ENCODE measurements around the gene TNNI2.

Gene TNNI2

DNA sequence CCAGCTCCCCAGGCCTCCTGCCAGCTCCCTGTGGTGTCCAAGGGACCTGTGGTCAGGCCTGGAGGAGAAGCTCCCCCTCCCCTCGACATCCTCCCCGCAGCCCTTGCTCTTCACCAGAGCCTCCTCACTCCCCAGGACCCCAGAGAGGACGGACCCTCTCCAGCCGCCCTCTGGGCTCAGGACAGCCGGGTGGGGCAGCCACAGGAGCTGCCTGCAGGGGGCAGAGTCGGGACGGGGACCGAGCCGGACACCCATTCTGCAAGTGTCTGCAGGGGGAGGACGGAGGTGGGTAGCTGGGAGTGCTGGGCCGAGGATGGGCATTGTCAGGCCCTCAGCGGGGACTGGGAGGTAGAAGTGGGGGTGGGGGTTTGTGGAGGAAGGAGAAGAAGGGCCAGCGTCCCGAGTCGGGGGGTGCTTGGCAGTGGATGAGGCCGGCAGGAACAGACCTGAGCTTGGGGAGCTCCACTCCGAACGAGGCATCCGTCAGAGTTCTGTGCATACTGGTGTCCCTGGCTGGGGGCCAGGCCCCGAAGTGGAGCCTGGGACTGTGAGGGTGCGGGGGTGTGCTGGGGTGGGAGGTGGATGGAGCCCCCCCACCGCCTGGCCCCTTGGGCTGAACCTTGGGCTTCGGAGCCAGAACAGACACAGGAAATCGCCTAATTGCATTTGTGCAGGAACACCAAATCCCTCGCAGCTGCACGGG, 37.7 kb downstream of the TNNI2 start:
- H4K20me1 ChIP-seq: peaks cover 19% of the 10 kb centered on the region
- H3K27me3 ChIP-seq: peaks cover 4% of the 10 kb centered on the region
- no peak overlapping the region for H3K27ac ChIP-seq
- H3K9ac ChIP-seq: no peak overlapping the region
- H3K4me3 ChIP-seq: no peak overlapping the region
- no peak for TF ChIP-seq Cebpa-rat (IDR thresholded peaks at IDR 0.05)
- no peaks in the 10 kb centered on the region for H3K36me3 ChIP-seq
- H3K9me3 ChIP-seq: no peaks in the 10 kb centered on the region
- peaks cover 90% of the 10 kb centered on the region for H3K4me1 ChIP-seq
- peak overlapping the region; percentile 71 for H3K4me2 ChIP-seq

DNA sequence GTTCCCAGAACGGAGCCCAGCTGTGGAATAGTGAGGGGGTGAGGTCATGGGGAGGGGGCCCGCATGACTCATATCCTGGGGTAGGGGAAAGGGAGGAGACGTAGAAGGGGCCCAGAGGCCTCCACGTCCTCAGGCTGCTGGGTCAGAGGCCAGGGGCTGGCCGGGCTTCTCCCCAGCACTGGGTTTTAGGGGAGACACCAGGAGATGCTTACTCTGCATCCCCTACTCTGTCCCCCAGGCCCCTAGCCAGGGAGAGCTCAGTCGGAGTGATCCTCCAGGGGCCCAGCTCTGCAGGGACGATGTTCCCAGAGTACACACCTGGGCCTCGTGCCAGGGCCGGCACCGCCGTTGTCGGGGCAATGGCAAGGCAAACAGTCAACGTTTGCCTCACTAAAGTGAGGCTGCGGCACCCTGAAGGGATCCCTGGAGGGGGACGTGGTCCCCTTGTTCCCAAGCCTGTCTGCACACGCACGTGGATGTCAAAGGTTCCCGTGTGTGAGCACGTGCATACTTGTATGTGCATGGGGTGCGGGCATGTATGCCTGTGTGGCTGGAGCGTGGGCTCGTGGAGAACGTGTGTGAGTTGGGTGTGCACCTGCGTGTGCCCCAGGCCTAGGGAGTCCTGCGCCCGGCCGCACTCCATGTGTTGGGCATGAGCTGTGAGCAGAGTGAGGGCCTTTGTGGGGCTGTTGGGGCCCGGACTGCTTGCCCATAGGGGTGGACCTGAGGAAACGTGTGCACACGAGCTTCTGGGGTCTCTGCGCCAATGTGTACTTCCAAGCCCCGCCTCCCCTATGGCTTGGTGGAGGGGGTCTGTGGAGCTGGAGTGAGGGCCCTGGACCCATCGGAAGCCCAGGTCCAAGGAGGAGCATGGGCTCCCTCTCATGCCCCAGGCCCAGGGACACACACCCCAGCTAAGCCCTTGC, 38.7 kb downstream of the TNNI2 start:
- Histone ChIP-seq H3K4me2 (peak overlapping the region; percentile 71), H3K4me1 (peaks cover 92% of the 10 kb centered on the region), H3K27ac (no peak overlapping the region), H3K9ac (no peak overlapping the region), H3K4me3 (no peak overlapping the region), H3K36me3 (no peaks in the 10 kb centered on the region), H4K20me1 (peaks cover 16% of the 10 kb centered on the region), H3K27me3 (no peaks in the 10 kb centered on the region), H3K9me3 (no peaks in the 10 kb centered on the region)
- no peak for TF ChIP-seq Cebpa-rat (IDR thresholded peaks at IDR 0.05)

DNA sequence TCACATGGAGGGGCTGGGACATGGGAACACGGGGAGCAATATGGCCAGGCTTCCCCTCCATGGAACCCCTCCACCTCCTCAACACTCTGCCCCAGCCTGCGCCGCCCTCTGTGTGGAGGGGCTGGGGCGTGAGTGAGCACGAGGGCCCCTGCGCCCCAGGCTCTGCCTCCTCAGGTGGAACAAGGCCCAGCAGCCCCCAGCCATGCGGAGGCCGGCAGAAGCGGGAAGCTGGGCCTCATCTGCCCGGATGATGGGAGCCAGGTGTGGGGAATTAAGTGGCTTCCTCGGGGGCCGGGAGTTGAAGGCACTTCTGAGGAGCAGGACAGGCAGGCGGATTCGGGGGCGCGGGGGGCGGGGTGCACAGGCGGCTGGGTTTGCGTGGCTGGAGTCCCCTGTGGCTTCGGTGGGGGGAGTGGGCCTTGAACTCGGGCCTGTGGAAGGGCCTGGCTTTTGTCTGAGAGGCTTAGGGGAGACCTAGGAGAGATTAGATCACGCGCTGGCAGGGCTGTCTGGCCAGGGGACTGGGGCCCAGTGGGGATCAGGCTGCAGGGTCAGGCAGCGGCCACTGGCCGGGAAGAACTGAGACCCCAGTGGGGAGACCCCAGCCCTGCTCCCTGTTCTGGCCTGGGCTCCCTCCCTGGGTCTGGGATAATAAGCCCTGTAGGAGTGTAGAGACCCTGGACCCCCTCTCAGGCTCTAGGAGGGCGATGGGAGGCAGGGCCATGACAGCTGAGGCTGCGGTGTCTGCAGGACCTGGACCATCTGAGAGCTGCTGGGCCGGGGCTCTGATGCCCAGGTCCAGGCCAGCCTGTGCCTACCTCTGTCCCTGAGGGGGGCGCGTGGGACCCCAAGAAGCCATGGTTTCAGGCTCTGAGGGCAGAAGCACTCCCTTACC, 39.6 kb downstream of the TNNI2 start:
- Histone ChIP-seq H4K20me1 (peaks cover 11% of the 10 kb centered on the region; the same call in 1 of the 2 replicates), H3K4me1 (peaks cover 92% of the 10 kb centered on the region), H3K4me3 (no peak overlapping the region), H3K27ac (no peak overlapping the region), H3K4me2 (peak overlapping the region; percentile 71; the same call in 1 of the 2 replicates), H3K9me3 (no peaks in the 10 kb centered on the region), H3K9ac (no peak overlapping the region), H3K27me3 (no peaks in the 10 kb centered on the region), H3K36me3 (no peaks in the 10 kb centered on the region)
- TF ChIP-seq Cebpa-rat (IDR thresholded peaks at IDR 0.05): no peak

DNA sequence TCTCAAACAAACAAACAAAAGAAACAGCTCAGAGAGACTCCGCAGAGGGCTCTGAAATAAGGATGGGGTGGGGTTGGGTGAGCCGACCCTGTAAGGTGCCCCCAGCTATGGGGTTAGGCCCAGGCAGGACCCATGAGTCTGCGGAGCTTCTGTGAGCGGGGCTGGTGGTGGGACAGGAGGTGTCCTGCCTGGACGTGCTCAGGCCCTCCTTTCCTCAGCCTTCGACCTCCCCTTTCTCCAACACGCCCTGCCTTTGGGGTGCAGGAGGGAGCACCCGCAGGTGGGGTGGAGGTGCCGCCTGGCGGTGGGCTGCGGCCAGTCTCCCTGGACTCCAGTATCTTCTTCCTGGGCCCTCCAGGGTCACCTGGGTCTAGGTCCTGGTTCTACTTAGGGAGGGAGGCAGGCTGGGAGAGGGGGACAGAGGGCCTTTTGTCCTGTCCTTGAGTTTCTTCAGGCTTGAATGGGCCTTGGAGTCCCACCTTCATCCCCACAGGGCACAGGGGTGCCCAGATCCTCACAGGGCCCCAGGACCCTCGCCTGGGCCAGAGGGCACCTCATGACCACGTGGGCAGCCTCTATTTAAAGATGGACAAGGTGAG, 40.7 kb downstream of the TNNI2 start:
- Histone ChIP-seq H3K4me3 (no peak overlapping the region), H4K20me1 (peaks cover 11% of the 10 kb centered on the region; the same call in 1 of the 2 replicates), H3K36me3 (no peaks in the 10 kb centered on the region), H3K9me3 (no peaks in the 10 kb centered on the region), H3K27ac (peak overlapping the region; percentile 88; the same call in 1 of the 2 replicates), H3K4me1 (peaks cover 97% of the 10 kb centered on the region), H3K4me2 (peak overlapping the region; percentile 94), H3K9ac (no peak overlapping the region), H3K27me3 (no peaks in the 10 kb centered on the region)
- TF ChIP-seq Cebpa-rat (IDR thresholded peaks at IDR 0.05): no peak

DNA sequence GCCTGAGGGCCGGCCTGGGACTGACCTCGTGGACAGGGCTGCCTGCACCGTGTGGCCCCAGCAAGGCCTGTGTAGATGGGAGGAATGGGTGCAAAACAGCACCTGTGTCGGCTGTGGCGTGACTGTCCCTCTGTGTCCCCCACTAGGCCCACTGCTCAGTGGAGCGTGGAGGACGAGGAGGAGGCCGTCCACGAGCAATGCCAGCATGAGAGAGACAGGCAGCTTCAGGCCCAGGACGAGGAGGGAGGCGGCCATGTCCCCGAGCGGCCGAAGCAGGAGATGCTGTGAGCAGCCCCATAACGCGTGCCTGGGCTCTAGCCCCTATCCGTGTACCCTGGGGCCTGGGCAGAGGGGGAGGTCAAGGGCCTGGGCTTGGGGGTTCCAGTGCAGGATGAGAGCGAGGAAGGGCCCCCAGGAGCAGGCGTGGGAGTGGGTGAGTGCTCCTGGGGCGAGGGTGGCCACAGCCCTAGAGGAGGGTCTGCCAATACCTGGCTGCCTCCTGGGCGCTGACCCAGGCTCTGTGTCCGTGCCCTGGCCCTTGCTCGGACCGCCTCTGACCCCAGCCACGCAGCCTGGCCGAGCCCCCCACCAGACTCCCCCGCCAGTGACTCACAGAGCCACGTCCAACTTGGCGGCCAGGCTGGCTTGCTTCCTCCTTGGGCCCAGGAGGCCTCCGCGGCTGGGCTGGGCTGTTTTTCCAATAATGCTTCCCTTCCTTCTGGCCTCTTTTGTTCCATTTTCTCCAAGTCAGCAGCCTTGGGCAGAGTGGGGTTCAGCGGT, 41.4 kb downstream of the TNNI2 start:
- H3K9ac ChIP-seq: peak overlapping the region; percentile 50
- H3K9me3 ChIP-seq: no peaks in the 10 kb centered on the region
- peaks cover 11% of the 10 kb centered on the region; the same call in 1 of the 2 replicates for H4K20me1 ChIP-seq
- TF ChIP-seq Cebpa-rat (IDR thresholded peaks at IDR 0.05): no peak
- no peaks in the 10 kb centered on the region for H3K36me3 ChIP-seq
- H3K27me3 ChIP-seq: no peaks in the 10 kb centered on the region
- peak overlapping the region; percentile 88 for H3K27ac ChIP-seq
- H3K4me3 ChIP-seq: no peak overlapping the region
- H3K4me1 ChIP-seq: peaks cover 90% of the 10 kb centered on the region
- H3K4me2 ChIP-seq: peak overlapping the region; percentile 94

DNA sequence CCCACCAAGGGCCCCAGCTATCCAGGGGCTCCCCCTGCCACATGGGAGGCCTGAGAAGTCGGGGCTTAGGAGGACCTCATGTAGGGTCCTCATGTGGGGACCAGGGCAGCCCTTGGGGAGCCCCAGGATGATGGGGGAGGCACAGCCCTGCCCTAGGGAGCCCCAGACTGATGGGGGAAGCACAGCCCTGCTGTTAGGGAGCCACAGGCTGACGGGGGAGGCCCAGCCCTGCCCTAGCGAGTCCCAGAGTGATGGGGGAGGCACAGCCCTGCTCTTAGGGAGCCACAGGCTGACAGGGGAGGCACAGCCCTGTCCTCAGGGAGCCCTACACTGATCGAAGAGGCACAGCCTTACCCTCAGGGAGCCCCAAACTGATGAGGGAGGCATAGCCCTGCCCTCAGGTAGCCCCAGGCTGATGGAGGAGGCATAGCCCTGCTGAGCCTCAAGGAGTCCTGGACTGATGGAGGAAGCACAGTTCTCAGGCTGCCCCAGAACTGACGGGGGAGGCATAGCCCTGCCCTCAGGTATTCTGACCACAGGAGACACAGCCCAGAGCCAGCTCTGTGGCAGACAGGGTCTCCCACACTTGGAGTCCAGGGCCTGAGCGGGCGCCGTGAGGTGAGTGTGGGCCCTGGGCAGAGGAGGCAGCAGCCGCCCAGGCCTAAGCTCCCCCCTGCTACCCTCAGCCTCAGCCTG, 42.1 kb downstream of the TNNI2 start:
- H3K9me3 ChIP-seq: no peaks in the 10 kb centered on the region
- no peak for TF ChIP-seq Cebpa-rat (IDR thresholded peaks at IDR 0.05)
- peak overlapping the region; percentile 88 for H3K27ac ChIP-seq
- peaks cover 82% of the 10 kb centered on the region for H3K4me1 ChIP-seq
- H3K4me2 ChIP-seq: peak overlapping the region; percentile 94
- H3K9ac ChIP-seq: peak overlapping the region; percentile 65
- H3K36me3 ChIP-seq: no peaks in the 10 kb centered on the region
- 0 out of 2 replicates have a peak overlapping the region, but pooled peaks have one; percentile 42 for H3K4me3 ChIP-seq
- peaks cover 11% of the 10 kb centered on the region; the same call in 1 of the 2 replicates for H4K20me1 ChIP-seq
- H3K27me3 ChIP-seq: no peaks in the 10 kb centered on the region

DNA sequence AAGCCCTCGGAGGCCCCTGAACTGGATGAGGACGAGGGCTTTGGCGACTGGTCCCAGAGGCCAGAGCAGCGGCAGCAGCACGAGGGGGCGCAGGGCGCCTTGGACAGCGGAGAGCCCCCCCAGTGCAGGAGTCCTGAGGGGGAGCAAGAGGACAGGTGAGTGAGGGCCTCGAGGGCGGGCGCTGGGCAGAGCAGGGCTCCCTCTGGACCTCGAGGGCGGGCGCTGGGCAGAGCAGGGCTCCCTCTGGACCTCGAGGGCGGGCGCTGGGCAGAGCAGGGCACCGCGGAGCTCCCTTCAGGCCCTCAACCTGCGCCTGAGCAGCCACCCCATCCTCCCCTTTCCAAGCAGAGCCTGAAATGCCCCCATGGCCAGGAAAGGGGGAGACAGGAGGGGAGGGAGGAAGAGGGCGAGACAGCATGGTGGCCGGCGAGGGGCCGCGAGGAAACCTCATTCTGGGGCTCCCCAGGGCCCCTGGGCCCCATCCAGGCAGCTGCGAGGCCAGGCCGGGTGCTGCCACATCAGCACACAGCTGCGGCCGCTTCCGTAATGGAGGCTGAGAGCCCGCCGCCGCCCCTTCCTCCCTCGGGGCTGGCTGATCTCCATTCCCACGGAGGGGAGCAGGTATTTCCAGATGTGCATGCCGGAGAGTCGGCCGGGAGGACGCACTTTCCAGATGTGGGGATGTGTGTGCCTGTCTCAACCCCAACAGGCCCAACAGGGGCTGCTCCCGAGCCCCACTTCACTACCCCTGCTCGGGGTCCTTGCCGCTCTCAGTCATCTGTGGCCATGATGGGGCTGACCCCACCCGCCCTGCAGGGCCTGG, 42.9 kb downstream of the TNNI2 start:
- no peaks in the 10 kb centered on the region for H3K36me3 ChIP-seq
- H3K9ac ChIP-seq: peak overlapping the region; percentile 65
- H4K20me1 ChIP-seq: 0 out of 2 replicates have a peak, but pooled peaks cover 6% of the 10 kb centered on the region
- peak overlapping the region; percentile 94 for H3K4me2 ChIP-seq
- no peaks in the 10 kb centered on the region for H3K27me3 ChIP-seq
- no peaks in the 10 kb centered on the region for H3K9me3 ChIP-seq
- H3K4me1 ChIP-seq: peaks cover 74% of the 10 kb centered on the region
- peak overlapping the region; percentile 42 for H3K4me3 ChIP-seq
- peak overlapping the region; percentile 88 for H3K27ac ChIP-seq
- no peak for TF ChIP-seq Cebpa-rat (IDR thresholded peaks at IDR 0.05)

All from BLaER1 (cell line).